GM12878 (cell line): ENCODE measurements around the gene ZNF771. TPM values are rescaled to one million over a fixed set of nuclear protein-coding genes. Genes with fewer than 3 reads are reported as not detected.

Experiments used
- ATAC-seq: fragments of 200-7000 bp; cut with Tn5 transposase; 3 replicates; pipeline ENCODE4 v1.9.1; 2020; ENCODE audit warnings: mild to moderate bottlenecking, moderate library complexity
- BruUV-seq: library from RNA; stranded (reverse); fragments of 400-500 nt; replicated peaks from 2 replicates; lab custom pipeline; 2021; lab: Mats Ljungman, UMichigan
- CTCF ChIA-PET: fragments of 300-600 bp; sonication (Branson Sonifier 250); formaldehyde crosslinking; extraction: SDS; loops from one replicate; lab custom pipeline; 2021; ENCODE audit warnings: inconsistent platforms; lab: Yijun Ruan, JAX
- POLR2A ChIA-PET: fragments of 350-600 bp; formaldehyde crosslinking; extraction: SDS; loops from one replicate; lab custom pipeline; 2021; ENCODE audit warnings: inconsistent platforms; lab: Charles Lee
- RAD21 ChIA-PET: fragments of 300-600 bp; sonication (Branson Sonifier 250); formaldehyde crosslinking; loops from one replicate; lab custom pipeline; 2023; ENCODE audit warnings: antibody characterized with exemption; ENCODE audit not compliant: unreplicated experiment; lab: Charles Lee
- SMC1A ChIA-PET: fragments of 300-600 bp; sonication (Branson Sonifier 250); formaldehyde crosslinking; loops from one replicate; lab custom pipeline; 2023; ENCODE audit not compliant: unreplicated experiment, uncharacterized antibody; lab: Charles Lee
- DNase-seq: peaks from one replicate; pipeline ENCODE4 v3.0.0-alpha.2; 2011; ENCODE audit warnings: low read depth, low spot score
- FAIRE-seq: peaks from 3 replicates; lab custom pipeline; 2011; peaks lifted over from hg19 to GRCh38; lab: Jason Lieb, UNC
- H2AFZ ChIP-seq: 2 replicates; pipeline ENCODE4 v1.6.0; 2011; ENCODE audit warnings: low read depth, low read length, control low read depth; ENCODE audit not compliant: control insufficient read depth
- H3K27ac ChIP-seq: 2 replicates; pipeline ENCODE4 v1.5.1; 2011; ENCODE audit warnings: control low read depth; ENCODE audit not compliant: control insufficient read depth, insufficient read depth
- H3K27me3 ChIP-seq, 2 experiments: replicated peaks in 1 of 2; 2 replicates each; pipeline versions ENCODE4 v1.6.0 to v1.6.1; 2011; ENCODE audit warnings: low read length in 1 of 2; ENCODE audit not compliant: control insufficient read depth in 2 of 2, insufficient read depth in 2 of 2
- H3K36me3 ChIP-seq, 2 experiments: 2 replicates each; pipeline ENCODE4 v1.5.1; 2011; ENCODE audit warnings: low read length in 1 of 2; ENCODE audit not compliant: control insufficient read depth in 2 of 2, insufficient read depth in 2 of 2
- H3K4me1 ChIP-seq: 2 replicates; pipeline ENCODE4 v1.6.1; 2011; ENCODE audit warnings: mild to moderate bottlenecking, low read length, moderate library complexity, mixed read lengths; ENCODE audit not compliant: control insufficient read depth, insufficient read depth
- H3K4me2 ChIP-seq: 2 replicates; pipeline ENCODE4 v1.6.0; 2011; ENCODE audit warnings: control low read depth; ENCODE audit not compliant: control insufficient read depth, insufficient read depth
- H3K4me3 ChIP-seq: fragments of 200-600 bp; sonication (generic); 2 replicates; pipeline ENCODE4 v1.5.1; 2016
- H3K79me2 ChIP-seq: 2 replicates; pipeline ENCODE4 v1.6.0; 2011; ENCODE audit warnings: low read length; ENCODE audit not compliant: control insufficient read depth, insufficient read depth
- H3K9ac ChIP-seq: 2 replicates; pipeline ENCODE4 v1.8.0; 2011; ENCODE audit warnings: low read length, control low read depth, mixed read lengths; ENCODE audit not compliant: control insufficient read depth, insufficient read depth
- H3K9me3 ChIP-seq: replicated peaks from 3 replicates; pipeline ENCODE4 v1.5.1; 2011; ENCODE audit warnings: mild to moderate bottlenecking, low read length; ENCODE audit not compliant: control insufficient read depth, insufficient read depth
- H4K20me1 ChIP-seq: 2 replicates; pipeline ENCODE4 v1.6.0; 2011; ENCODE audit not compliant: control insufficient read depth, insufficient read depth
- BMI1 ChIP-seq: fragments of 450-650 bp; IDR thresholded peaks from 2 replicates; pipeline ENCODE4 v1.6.1; 2016; ENCODE audit warnings: mild to moderate bottlenecking, moderate library complexity, borderline replicate concordance
- BRCA1 ChIP-seq: IDR thresholded peaks from 2 replicates; pipeline ENCODE4 v1.6.1; 2011; ENCODE audit warnings: low read depth, low read length, improper control_type of control experiment
- CBX3 ChIP-seq: fragments of 200-600 bp; sonication (generic); IDR thresholded peaks from 2 replicates; pipeline ENCODE4 v1.6.1; 2016; ENCODE audit warnings: low read depth, borderline replicate concordance
- CREM ChIP-seq: IDR thresholded peaks from 2 replicates; pipeline ENCODE4 v1.6.1; 2014; ENCODE audit warnings: antibody characterized with exemption, low read depth
- EED ChIP-seq: sonication (generic); IDR thresholded peaks from 2 replicates; pipeline ENCODE4 v1.6.1; 2016; ENCODE audit warnings: antibody characterized with exemption, low read depth
- HDAC2 ChIP-seq: fragments of 200-600 bp; sonication (generic); IDR thresholded peaks from 2 replicates; pipeline ENCODE4 v1.6.1; 2017
- JUNB ChIP-seq: IDR thresholded peaks from 2 replicates; pipeline ENCODE4 v1.6.1; 2016; ENCODE audit warnings: antibody characterized with exemption, mild to moderate bottlenecking
- KLF5 ChIP-seq: fragments of 450-650 bp; IDR thresholded peaks from 2 replicates; pipeline ENCODE4 v1.6.1; 2014; ENCODE audit warnings: mild to moderate bottlenecking; ENCODE audit not compliant: partially characterized antibody
- MLLT1 ChIP-seq: fragments of 450-650 bp; IDR thresholded peaks from 2 replicates; pipeline ENCODE4 v1.6.1; 2016; ENCODE audit warnings: mild to moderate bottlenecking
- MYC ChIP-seq: IDR thresholded peaks from 2 replicates; pipeline ENCODE4 v1.6.1; 2011; ENCODE audit warnings: mild to moderate bottlenecking, low read length, moderate library complexity, inconsistent platforms; ENCODE audit not compliant: insufficient read depth, insufficient replicate concordance, insufficient read length, severe bottlenecking
- NFYB ChIP-seq: IDR thresholded peaks from 2 replicates; pipeline ENCODE4 v1.6.1; 2011; ENCODE audit warnings: low read depth, mild to moderate bottlenecking, low read length, improper control_type of control experiment, moderate library complexity; ENCODE audit not compliant: insufficient read depth
- NR2F1 ChIP-seq: fragments of 450-650 bp; conservative IDR thresholded peaks from 2 replicates; pipeline ENCODE4 v1.6.1; 2017; ENCODE audit warnings: mild to moderate bottlenecking
- SRF ChIP-seq, 2 experiments: IDR thresholded peaks; 2 replicates each; pipeline ENCODE4 v1.6.1; 2011; ENCODE audit warnings: low read depth in 2 of 2, low read length in 2 of 2, mild to moderate bottlenecking in 1 of 2, moderate library complexity in 1 of 2
- SUZ12 ChIP-seq: fragments of 200-600 bp; sonication (generic); IDR thresholded peaks from one replicate; pipeline ENCODE4 v1.6.1; 2018; ENCODE audit warnings: antibody characterized with exemption, mild to moderate bottlenecking; ENCODE audit not compliant: unreplicated experiment
- TCF3 ChIP-seq: IDR thresholded peaks from 2 replicates; pipeline ENCODE4 v1.6.1; 2012; ENCODE audit warnings: low read depth, mild to moderate bottlenecking, low read length, borderline replicate concordance; ENCODE audit not compliant: insufficient read depth
- ZNF622 ChIP-seq: fragments of 450-650 bp; IDR thresholded peaks from 2 replicates; pipeline ENCODE4 v1.6.1; 2017; ENCODE audit warnings: mild to moderate bottlenecking, inconsistent platforms
- WGBS: methylation state at CpG from one replicate; pipeline ENCODE4 v1.1.6; 2016; ENCODE audit warnings: low lambda C conversion rate; ENCODE audit not compliant: insufficient replicate concordance, insufficient coverage; ENCODE audit errors: missing lambda C conversion rate; 5-methylcytosine and 5-hydroxymethylcytosine counted together
- in situ Hi-C: fragments of 300-500 bp; cut with MboI; formaldehyde crosslinking; loops from 9 replicates; pipeline ENCODE4 v1.14.3; 2018; ENCODE audit warnings: mixed read lengths
- intact Hi-C: fragments of 100-400 bp; cut with micrococcal nuclease; formaldehyde crosslinking; loops from one replicate; pipeline ENCODE4 v1.14.2; 2022; ENCODE audit not compliant: unreplicated experiment
- polyA plus RNA-seq, 11 experiments: library from polyadenylated mRNA; depleted of rRNA in 4 of 11; unstranded in 6 of 11; stranded (reverse) in 5 of 11; fragments of >200 nt; fragmentation: Nextera tagmentation in 4 of 11; fragmentation: Illumina TruSeq in 1 of 11; extraction: Ambion mirVana in 4 of 11; extraction: Trizol in 1 of 11; gene quantifications; 1 replicate in 1 of 11; 2 replicates in 10 of 11; pipeline versions ENCODE4 v1.2.1 to v1.2.3, GENCODE V29; 2011 to 2016; ENCODE audit warnings: inconsistent platforms in 2 of 11, missing spikeins in 2 of 11, low read depth in 1 of 11
- total RNA-seq, 4 experiments: library from RNA; depleted of rRNA in 3 of 4; stranded (reverse); fragments of >200 nt in 3 of 4; fragmentation: Illumina TruSeq in 1 of 4; extraction: Trizol in 1 of 4; gene quantifications; 2 replicates each; pipeline versions ENCODE4 v1.2.1 to v1.2.3, GENCODE V29; 2013 to 2021
- TF ChIP-seq, protein P1 (sequence below): fragments of 450-650 bp; IDR thresholded peaks from 2 replicates; pipeline ENCODE4 v1.6.1; 2018; ENCODE audit warnings: mild to moderate bottlenecking, low read depth, moderate library complexity; ENCODE audit not compliant: partially characterized antibody

ZNF771 gene
- total and polyA plus RNA-seq, 10 of the 15 experiments (the other 5 are each of a cell fraction or from before 2014, with no cell fraction given) = 0.98 to 7.6 (median 3.7) TPM

DNA sequence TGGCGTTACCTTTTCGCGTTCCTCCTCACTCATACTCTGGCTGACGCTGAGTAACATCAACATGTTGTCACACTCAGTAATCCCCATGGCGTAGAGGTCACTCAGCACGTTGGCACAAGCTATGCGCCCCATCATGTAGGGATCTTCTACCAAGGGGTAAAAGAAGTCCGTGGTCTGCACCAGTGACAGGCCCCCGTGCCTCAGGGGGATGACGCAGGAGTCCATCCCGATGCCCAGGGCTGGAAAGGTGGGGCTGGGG lies 37.7 kb downstream of the ZNF771 start:
- peaks cover 9% of the 10 kb centered on the region for H3K4me1 ChIP-seq
- DNase-seq (no peak), FAIRE-seq (no peak), ATAC-seq (peak; percentile 39)
- H4K20me1 ChIP-seq = no peaks in the 10 kb centered on the region
- ChIA-PET CTCF (interaction anchor here (1.0 to 8.2 kb wide), 6 partner anchors 12 to 152 kb away, joined by 3 to 60 read pairs (median 12); partner anchors contain the start of genes DCTPP1 and ZNF747), SMC1A (interaction anchor here (0.9 to 19.4 kb wide), 5 partner anchors 9 to 154 kb away, joined by 3 to 431 read pairs (median 4); partner anchors contain the start of genes DCTPP1 and ITGAL), RAD21 (interaction anchor here (1.3 to 2.7 kb wide), 5 partner anchors 11 to 91 kb away, joined by 3 to 15 read pairs (median 4); partner anchors contain the start of gene DCTPP1), POLR2A (interaction anchor here (0.5 to 5.4 kb wide), 8 partner anchors 12 to 213 kb away, joined by 3 to 31 read pairs (median 4); partner anchors contain the start of genes FBRS, ZNF747 and ZNF764)
- H3K9me3 ChIP-seq = no peaks in the 10 kb centered on the region
- no peaks in the 10 kb centered on the region for H3K27me3 ChIP-seq
- H3K4me3 ChIP-seq = peak overlapping the region; percentile 79
- intact Hi-C loops (loop anchor here (2.0 to 5.0 kb wide), 2 partner anchors 28 to 92 kb away; partner anchors contain the start of gene ITGAL), in situ Hi-C loops (no loop called here)
- 37% methylated on average over 11 of the region's 11 CpGs for WGBS
- peak overlapping the region; percentile 86 for H3K4me2 ChIP-seq
- no TSS peak for BruUV-seq
- H3K36me3 ChIP-seq = peaks cover 0 to 2% of the 10 kb centered on the region in 2 experiments; a peak in 2 of 4 replicates
- H3K79me2 ChIP-seq = peaks cover 18% of the 10 kb centered on the region
- H3K27ac ChIP-seq = peak overlapping the region; percentile 85
- peak overlapping the region; percentile 70; the same call in 1 of the 2 replicates for H2AFZ ChIP-seq
- peak overlapping the region; percentile 96 for H3K9ac ChIP-seq
- TF ChIP-seq CREM (no peak), ZNF622 (no peak), SRF (IDR thresholded peaks at IDR 0.05; ENCODE audit: low read depth in 2 of 2, low read length in 2 of 2) (no peak), MLLT1 (peak; percentile 22; the same call in 1 of the 2 replicates), NFYB (no peak), NR2F1 (0 out of 2 replicates have a peak, but pooled peaks have one; percentile 7), EED (no peak), BRCA1 (no peak), MYC (no peak), BMI1 (no peak), KLF5 (no peak), JUNB (no peak), TCF3 (no peak), SUZ12 (no peak), CBX3 (no peak), HDAC2 (no peak)
- TF ChIP-seq, protein P1, sequence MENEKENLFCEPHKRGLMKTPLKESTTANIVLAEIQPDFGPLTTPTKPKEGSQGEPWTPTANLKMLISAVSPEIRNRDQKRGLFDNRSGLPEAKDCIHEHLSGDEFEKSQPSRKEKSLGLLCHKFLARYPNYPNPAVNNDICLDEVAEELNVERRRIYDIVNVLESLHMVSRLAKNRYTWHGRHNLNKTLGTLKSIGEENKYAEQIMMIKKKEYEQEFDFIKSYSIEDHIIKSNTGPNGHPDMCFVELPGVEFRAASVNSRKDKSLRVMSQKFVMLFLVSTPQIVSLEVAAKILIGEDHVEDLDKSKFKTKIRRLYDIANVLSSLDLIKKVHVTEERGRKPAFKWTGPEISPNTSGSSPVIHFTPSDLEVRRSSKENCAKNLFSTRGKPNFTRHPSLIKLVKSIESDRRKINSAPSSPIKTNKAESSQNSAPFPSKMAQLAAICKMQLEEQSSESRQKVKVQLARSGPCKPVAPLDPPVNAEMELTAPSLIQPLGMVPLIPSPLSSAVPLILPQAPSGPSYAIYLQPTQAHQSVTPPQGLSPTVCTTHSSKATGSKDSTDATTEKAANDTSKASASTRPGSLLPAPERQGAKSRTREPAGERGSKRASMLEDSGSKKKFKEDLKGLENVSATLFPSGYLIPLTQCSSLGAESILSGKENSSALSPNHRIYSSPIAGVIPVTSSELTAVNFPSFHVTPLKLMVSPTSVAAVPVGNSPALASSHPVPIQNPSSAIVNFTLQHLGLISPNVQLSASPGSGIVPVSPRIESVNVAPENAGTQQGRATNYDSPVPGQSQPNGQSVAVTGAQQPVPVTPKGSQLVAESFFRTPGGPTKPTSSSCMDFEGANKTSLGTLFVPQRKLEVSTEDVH = no peak
